Large intestine (tissue), 3 donors: ENCODE data around the gene RPN2. TPM values are rescaled to one million over a fixed set of nuclear protein-coding genes. Genes with fewer than 3 reads are reported as not detected.
A peak's percentile ranks its signal among the peaks of the same experiment; 100 is the strongest.

Source experiments
- DNase-seq, 2 donors: peaks; one replicate each; pipeline versions ENCODE4 v3.0.0 to v3.0.0-alpha.2; 2013
- H3K27ac ChIP-seq: one replicate; pipeline ENCODE4 v1.5.1; 2013; ENCODE audit warnings: low read length
- H3K27me3 ChIP-seq: 2 replicates; pipeline ENCODE4 v1.6.1; 2013; ENCODE audit warnings: low read length; ENCODE audit not compliant: control insufficient read depth, insufficient read depth
- H3K36me3 ChIP-seq: 2 replicates; pipeline ENCODE4 v1.6.1; 2013; ENCODE audit warnings: low read length; ENCODE audit not compliant: control insufficient read depth, insufficient read depth
- H3K4me1 ChIP-seq: one replicate; pipeline ENCODE4 v1.6.1; 2013; ENCODE audit warnings: low read length; ENCODE audit not compliant: control insufficient read depth, insufficient read depth
- H3K4me3 ChIP-seq: one replicate; pipeline ENCODE4 v1.5.1; 2013; ENCODE audit warnings: low read length
- H3K9me3 ChIP-seq: one replicate; pipeline ENCODE4 v1.6.1; 2013; ENCODE audit warnings: mild to moderate bottlenecking, low read depth, low read length, moderate library complexity; ENCODE audit not compliant: control insufficient read depth
- WGBS: methylation state at CpG from one replicate; pipeline ENCODE4 v1.1.5; 2013; ENCODE audit warnings: low lambda C conversion rate; ENCODE audit not compliant: insufficient coverage; 5-methylcytosine and 5-hydroxymethylcytosine counted together
- polyA plus RNA-seq: library from polyadenylated mRNA; unstranded; fragments of 120-200 nt; gene quantifications from one replicate; pipeline ENCODE4 v1.2.1, GENCODE V29; 2013

RPN2 gene
- polyA plus RNA-seq, 1 donor, result 177 TPM

GRCh38 chr20:37262505-37262904 is 83.4 kb downstream of the RPN2 start:
- H3K9me3 ChIP-seq, result no peaks in the 10 kb centered on the region
- no peak overlapping the region for H3K27ac ChIP-seq
- H3K36me3 ChIP-seq, result no peaks in the 10 kb centered on the region
- no peaks in the 10 kb centered on the region for H3K4me1 ChIP-seq
- no peaks in the 10 kb centered on the region for H3K27me3 ChIP-seq
- WGBS, result no CpG with 5 or more reads among the region's 8 CpGs
- no peak for DNase-seq
- no peak overlapping the region for H3K4me3 ChIP-seq

GRCh38 chr20:37263686-37264085 is 84.6 kb downstream of the RPN2 start:
- Histone ChIP-seq H3K4me1 (no peaks in the 10 kb centered on the region), H3K4me3 (no peak overlapping the region), H3K27ac (no peak overlapping the region), H3K36me3 (no peaks in the 10 kb centered on the region), H3K27me3 (no peaks in the 10 kb centered on the region), H3K9me3 (no peaks in the 10 kb centered on the region)
- no CpG with 5 or more reads among the region's 6 CpGs for WGBS
- DNase-seq, result no peak

GRCh38 chr20:37265152-37265551 is 86.0 kb downstream of the RPN2 start:
- no peaks in the 10 kb centered on the region for H3K27me3 ChIP-seq

GRCh38 chr20:37266940-37267666 is 88.0 kb downstream of the RPN2 start:
- no CpG with 5 or more reads among the region's 9 CpGs for WGBS
- H3K4me3 ChIP-seq, result no peak overlapping the region
- H3K27ac ChIP-seq, result no peak overlapping the region
- H3K27me3 ChIP-seq, result no peaks in the 10 kb centered on the region
- no peaks in the 10 kb centered on the region for H3K4me1 ChIP-seq
- no peaks in the 10 kb centered on the region for H3K36me3 ChIP-seq
- DNase-seq, result no peak
- no peaks in the 10 kb centered on the region for H3K9me3 ChIP-seq

More at GRCh38 chr20:37265152-37265551, 86.0 kb downstream of the RPN2 start:
- Histone ChIP-seq H3K9me3 (no peaks in the 10 kb centered on the region), H3K27ac (no peak overlapping the region), H3K4me1 (no peaks in the 10 kb centered on the region), H3K4me3 (no peak overlapping the region), H3K36me3 (no peaks in the 10 kb centered on the region)
- no peak for DNase-seq
- WGBS, result 80% methylated on average over 1 of the region's 4 CpGs

GRCh38 chr20:37267667-37268313 is 88.7 kb downstream of the RPN2 start:
- Histone ChIP-seq H3K36me3 (no peaks in the 10 kb centered on the region), H3K4me3 (no peak overlapping the region), H3K27me3 (no peaks in the 10 kb centered on the region), H3K4me1 (no peaks in the 10 kb centered on the region), H3K9me3 (no peaks in the 10 kb centered on the region), H3K27ac (no peak overlapping the region)
- DNase-seq, result no peak
- no CpG with 5 or more reads among the region's 15 CpGs for WGBS

GRCh38 chr20:37270576-37271420 is 91.7 kb downstream of the RPN2 start:
- Histone ChIP-seq H3K27ac (no peak overlapping the region), H3K4me1 (peaks cover 7% of the 10 kb centered on the region), H3K36me3 (no peaks in the 10 kb centered on the region), H3K4me3 (no peak overlapping the region), H3K9me3 (no peaks in the 10 kb centered on the region), H3K27me3 (no peaks in the 10 kb centered on the region)
- no peak for DNase-seq
- WGBS, result 100% methylated on average over 2 of the region's 12 CpGs

- Histone ChIP-seq H3K36me3 (no peaks in the 10 kb centered on the region), H3K4me1 (peaks cover 7% of the 10 kb centered on the region), H3K27me3 (no peaks in the 10 kb centered on the region), H3K27ac (no peak overlapping the region), H3K4me3 (no peak overlapping the region), H3K9me3 (no peaks in the 10 kb centered on the region)
- DNase-seq, result no peak
- no CpG with 5 or more reads among the region's 3 CpGs for WGBS
These were observed 92.3 kb downstream of the RPN2 start for GRCh38 chr20:37271421-37271768.

- Histone ChIP-seq H3K4me3 (no peak overlapping the region), H3K27ac (no peak overlapping the region), H3K36me3 (no peaks in the 10 kb centered on the region), H3K4me1 (peaks cover 18% of the 10 kb centered on the region), H3K9me3 (no peaks in the 10 kb centered on the region), H3K27me3 (no peaks in the 10 kb centered on the region)
- no CpG with 5 or more reads among the region's 1 CpG for WGBS
- no peak for DNase-seq
These were observed 94.9 kb downstream of the RPN2 start for GRCh38 chr20:37273988-37274387.

GRCh38 chr20:37274851-37275524 is 95.9 kb downstream of the RPN2 start:
- 31% methylated on average over 3 of the region's 5 CpGs for WGBS
- Histone ChIP-seq H3K27ac (peak overlapping the region; percentile 57), H3K27me3 (no peaks in the 10 kb centered on the region), H3K36me3 (no peaks in the 10 kb centered on the region), H3K4me1 (peaks cover 18% of the 10 kb centered on the region), H3K9me3 (no peaks in the 10 kb centered on the region), H3K4me3 (no peak overlapping the region)
- DNase-seq, result peak in 1 of 2 donors; percentile 46
